Measurements from ENCODE around the gene SCFD2. TPM values are rescaled to one million over a fixed set of nuclear protein-coding genes. Genes with fewer than 3 reads are reported as not detected.
"Not testable (repeated sequence)": the region's sequence is repeated elsewhere in the genome, so short reads cannot be mapped to it uniquely, and the experiment has no call there.

The SCFD2 gene
- total RNA-seq, 1 donor from 2014 or later = 25.6 TPM

DNA sequence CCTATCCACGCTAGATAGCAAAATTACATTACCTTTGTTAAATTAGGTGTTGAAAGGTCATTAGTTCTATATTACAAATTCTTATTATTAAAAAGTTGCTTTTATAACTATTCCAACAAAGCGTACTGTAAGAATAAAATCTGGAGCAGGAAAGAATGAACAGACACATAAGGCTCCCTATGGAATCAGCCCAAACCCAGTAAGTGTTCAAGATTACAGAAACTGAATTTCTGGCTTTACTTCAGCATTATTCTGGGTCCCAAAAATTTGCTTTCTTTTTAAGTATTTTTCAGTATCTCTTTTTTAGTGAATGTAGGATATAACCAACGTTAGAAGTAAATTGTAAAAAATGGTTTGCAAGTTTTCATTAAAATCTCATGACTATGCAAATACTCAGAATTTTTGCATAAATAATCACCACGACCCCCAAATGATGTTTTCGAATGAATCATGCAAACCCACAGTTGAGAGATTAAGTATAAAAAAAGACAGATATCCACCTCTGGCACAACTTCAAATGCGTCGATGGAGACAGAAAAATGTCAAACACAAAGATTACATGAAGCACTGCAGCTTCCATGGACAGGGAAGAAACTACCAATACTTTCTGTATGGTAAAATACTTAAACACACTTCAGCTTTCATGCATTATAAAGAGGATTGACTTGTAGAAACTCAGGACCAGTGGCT is 265.2 kb downstream of the SCFD2 start:
- DNase-seq = no peak

DNA sequence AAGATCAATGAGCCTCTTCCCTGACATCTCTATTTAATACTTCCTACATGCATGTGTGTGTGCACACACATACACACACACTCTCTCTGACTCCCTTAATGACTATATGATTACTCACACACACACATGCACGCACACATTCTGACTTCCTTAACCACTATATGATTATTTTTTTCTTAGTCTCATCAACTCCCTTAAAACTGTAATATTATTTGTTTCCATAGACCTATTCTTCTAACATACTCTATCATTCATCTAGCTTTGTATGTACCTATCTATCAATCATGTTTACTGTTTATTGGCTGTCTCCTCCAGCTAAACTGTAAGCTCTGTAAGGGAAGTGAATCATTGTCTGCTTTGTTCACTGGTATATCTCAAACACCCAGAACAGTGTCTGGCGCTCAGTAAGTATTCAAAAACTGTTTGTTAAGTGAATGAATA is 267.2 kb downstream of the SCFD2 start:
- DNase-seq = no peak

DNA sequence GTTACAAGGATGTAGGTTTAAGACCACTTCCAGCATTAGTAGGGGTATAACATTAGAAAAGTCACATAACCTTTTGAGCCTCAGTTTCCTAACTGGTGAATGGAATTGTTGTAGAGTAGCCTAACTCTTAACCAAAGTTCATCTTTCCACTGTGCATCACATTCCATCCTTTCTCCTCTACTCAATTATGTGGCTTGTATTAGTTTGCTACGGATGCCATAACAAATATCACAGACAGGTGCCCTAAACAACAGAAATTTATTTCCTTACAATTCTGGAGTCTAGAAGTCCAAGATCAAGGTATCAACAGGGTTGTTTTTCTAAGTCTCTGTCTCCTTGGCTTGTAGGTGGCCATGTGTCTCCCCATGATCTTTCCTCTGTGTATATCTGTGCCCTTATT is 271.8 kb downstream of the SCFD2 start:
- DNase-seq = no peak

DNA sequence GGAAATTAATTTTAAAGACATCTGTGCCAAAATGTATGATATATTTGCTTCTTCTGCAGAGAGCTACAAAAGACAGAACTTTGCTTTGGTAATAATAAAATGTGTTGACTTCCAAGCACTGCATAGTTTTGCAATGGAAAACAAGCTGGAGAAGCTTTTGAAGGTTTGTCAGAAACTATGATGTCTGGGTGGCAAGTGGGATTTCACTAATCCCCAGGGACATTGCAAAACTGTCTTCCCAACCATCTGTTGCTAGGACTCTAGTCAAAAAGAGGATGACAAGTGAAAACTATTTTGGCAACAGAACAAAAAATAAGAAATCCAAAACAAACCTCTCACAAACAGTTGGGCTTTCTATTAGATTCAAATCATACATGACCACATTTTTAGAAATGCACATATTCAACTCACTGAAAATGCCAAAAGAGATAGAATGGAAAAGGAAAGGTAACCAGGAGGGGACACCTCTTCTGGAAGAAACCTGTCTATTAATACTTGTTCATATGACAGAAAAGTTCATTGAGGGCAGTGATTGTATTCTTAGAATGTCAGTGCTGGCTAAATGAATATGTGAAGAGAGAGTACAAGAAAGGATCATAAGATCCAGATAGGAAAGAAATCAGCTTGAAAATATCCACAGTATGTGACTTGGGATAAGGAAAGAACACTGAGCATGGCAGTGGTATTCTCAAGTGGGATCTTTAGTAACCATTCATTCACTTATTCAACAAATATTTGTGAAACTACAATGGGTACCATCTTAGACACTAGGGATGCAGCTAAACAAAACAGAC is 275.7 kb downstream of the SCFD2 start:
- no peak for DNase-seq

DNA sequence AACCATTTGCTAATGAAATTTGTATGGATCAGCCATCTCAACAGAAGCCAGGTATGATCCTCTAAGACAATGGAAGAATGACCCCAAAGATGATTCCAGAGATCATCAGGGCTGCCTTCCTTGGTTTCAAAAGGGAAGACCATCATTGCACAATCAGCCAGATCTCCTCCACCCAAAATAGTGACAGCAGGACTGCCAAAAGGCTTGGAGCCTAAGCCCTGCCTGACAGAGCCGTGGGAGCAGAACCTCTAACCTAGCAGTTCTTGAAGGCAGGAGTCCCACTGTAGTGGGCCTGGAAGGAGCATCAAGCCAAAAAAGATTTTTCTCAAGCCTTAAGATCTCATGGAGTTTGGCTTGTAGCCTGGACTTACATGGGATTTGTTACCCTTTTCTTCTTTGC is 277.7 kb downstream of the SCFD2 start:
- DNase-seq = no peak

DNA sequence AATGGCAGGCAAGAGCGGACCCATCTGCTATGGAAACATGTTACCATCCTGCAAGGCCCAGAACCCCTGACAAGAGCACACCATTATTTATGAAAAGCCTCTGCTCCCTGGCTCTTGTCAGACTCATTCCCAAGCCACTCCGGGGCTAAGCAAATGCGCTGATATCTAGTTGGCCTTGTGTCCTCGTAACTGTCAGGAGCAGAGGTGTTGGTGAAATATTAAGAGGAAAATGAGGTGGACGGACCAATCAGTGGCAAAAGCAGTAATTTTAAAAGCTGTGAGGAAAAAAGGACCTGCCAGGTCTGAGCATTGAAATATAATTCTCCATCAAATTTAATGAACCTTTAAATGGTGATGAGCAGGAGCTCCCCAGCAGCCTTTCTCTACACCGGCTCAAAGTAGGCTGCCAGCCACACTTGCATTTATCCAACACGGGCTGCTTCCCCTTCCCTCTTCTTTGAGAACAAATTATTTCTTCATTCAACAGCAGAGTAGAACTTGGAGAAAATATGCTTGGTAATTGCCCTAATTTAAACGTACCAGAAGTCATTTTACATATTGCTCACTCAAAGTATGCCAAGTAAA is 289.4 kb downstream of the SCFD2 start:
- DNase-seq = no peak

DNA sequence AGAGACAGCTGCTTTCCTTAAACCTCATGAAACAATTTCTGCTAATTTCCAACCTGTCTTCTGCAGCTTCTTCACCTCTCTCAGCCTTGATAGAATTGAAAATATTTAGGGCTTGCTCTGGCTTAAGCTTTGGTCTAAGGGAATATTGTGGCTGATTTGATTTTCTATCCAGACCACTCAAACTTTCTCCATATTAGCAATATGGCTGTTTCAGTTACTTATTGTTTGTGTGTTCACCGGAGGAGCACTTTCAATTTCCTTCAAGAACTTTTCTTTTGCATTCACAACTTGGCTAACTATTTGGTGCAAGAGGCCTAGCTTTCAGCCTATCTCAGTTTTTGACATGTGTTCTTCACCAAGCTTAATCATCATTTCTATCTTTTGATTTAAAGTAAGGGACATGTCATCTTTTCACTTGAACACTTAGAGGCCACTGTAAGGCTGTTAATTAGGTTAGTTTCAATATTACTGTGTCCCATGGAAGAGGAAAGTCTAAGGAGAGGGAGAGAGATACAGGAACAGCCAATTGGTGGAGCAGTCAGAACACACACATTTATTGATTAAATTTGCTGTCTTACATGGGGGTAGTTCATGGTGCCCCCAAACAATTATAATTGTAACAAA is 290.6 kb downstream of the SCFD2 start:
- no peak for DNase-seq

DNA sequence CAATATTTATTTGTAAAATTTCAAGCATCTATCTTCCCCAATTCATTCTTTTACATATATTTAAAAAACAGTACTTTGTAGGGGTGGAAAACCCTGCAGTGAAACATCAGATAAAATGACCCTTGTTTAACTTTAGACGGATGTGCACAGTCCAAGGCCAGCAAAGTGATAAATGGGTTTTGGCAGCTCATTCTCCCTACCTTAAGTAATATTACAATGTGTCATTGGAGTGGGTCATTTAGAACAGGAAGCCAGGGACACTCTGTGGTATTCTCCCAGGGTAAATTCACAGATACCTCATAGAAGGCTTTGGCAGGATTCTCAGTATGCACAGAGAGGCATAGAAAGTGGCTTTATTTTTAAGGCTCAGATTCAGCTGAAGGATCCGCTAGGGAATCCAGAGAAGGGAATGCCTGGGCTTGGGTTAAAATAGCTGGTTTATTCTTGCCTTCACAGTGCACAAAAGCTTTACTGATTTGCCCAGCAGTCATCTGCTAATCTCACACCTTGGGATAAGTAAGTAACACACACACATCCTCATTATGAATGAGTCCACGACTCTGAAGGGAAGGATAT is 297.0 kb downstream of the SCFD2 start:
- no peak for DNase-seq

DNA sequence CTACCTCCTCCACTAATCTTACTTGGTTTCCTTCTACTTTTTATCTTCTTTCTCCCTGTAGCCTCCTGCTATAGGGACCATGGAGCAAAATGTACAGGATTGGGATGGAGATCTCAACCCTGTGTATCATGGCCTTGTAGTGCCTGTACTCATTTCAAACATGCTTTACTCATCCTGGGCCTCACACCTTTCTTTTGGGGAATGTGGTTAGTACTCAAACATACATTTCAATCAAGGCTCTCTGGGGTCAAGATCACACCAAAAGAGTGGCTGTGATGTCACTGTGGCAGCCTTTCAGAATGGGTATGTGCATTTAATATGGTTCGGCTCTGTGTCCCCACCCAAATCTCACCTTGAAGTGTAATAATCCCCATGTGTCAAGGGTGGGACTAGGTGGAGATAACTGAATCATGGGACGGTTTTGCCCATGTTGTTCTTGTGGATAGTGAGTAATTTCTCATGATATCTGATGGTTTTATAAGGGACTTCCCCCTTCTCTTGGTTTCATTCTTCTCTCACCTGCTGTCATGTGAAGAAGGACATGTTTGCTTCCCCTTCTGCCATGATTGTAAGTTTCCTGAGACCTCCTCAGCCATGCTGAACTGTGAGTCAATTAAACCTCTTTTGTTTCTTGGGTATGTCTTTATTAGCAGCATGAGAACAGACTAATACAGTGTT is 298.6 kb downstream of the SCFD2 start:
- DNase-seq = no peak

DNA sequence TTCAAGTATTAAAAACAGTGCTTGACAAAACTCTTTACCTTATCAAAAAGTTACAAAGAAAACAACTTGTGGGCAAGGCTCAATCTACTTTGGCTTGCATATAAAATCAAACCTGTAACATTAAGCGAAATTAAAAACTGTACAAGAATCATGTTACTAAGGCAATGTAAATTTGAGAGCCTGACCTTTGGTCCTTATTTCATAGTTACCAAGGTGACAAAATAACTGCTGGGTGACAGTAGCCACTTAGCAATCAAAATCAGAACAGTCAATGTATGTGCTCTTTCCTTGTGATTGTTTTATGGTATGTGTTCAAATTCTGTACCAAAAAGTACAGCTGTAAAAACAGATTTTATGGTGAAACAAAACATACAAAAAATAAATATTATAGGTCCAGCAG is 299.7 kb downstream of the SCFD2 start:
- no peak for DNase-seq

DNA sequence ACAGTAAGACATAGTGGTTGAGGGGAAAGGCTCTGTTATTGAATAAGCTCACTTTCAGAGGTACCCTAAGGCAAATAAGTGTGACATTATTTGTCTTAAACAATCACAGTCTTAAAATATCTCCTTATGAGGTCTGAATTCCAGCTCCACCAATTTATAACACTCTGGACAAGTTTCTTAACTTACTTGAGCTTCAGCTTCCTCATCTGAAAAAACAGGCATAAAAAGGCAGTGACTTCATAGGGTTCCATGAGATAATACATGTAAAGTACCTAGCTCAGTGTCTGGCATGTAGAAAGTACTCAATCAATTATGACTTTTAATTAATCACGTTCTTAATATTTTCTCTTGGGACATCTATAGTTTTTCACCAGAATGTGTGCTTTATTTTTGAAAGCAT is 301.3 kb downstream of the SCFD2 start:
- no peak for DNase-seq

DNA sequence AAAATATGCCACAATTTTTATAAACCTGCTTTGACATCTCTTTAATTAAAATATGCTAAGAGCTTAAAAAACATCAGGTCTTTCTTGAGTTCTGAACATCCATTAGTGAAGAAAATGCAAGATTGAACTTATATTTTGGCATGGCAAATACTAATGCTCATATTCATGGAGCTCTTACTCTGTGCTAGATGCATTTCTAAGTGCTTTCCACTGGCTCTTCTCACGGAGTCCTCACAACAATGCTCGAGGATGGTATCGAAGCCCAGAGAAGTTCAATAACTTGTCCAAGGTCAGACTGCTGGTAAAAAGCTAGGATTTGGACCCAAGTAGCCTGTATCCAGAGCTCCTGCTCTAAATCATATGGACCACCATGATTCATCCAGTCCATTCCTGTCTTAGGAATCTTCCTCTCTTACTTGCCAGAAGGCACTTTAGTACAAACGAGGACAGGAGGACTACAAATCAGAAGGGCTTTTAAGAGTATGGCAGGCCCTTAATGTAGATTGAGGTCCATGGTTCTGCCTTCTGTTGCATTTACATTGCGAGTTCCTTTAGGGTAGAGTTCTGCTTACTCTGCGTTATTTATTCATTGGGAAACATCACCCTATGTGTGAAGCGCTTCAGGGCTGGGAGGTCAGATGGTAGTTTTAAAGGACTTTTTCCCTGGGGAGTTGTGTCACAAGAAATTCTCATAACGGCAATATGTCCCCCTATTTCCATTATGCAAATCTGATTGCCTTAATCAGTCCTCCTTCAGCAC is 304.6 kb downstream of the SCFD2 start:
- DNase-seq = no peak

DNA sequence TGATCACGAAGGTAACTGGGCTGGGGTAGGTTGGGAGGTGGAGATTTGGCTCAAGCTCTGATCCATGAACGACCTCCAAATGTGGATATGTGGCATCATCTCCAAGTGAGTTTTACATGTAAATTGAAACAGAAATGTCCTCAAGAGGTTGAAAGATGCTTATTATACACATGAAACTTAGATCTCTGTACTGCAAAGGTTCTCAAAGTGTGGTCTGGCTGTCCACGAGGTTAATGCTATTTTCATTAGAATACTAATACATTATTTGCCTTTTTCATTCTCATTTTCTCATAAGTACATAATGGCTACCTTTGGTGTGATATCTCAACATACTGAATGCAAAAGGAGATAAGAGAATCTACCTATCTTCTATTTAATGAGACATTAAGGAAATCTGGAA is 305.6 kb downstream of the SCFD2 start:
- DNase-seq = no peak

DNA sequence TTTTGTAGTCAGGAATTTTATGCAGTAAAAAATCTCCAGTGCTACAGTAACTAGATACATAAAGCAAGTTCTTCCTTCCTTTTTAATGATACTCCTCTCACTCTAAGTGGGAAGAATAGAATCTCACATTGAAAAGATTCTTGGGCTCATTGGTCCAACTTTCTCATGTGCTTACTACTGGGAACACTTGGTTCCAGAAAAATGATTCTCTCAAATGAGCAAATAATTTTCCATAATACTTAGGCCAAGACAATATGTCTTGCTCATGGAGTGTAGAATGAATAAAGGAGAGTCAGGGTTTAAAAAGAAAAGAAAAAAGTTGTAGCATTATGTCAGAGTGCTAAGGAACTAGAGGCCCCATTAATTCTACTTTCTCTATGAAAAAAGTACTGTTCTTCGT is 306.0 kb downstream of the SCFD2 start:
- no peak for DNase-seq

DNA sequence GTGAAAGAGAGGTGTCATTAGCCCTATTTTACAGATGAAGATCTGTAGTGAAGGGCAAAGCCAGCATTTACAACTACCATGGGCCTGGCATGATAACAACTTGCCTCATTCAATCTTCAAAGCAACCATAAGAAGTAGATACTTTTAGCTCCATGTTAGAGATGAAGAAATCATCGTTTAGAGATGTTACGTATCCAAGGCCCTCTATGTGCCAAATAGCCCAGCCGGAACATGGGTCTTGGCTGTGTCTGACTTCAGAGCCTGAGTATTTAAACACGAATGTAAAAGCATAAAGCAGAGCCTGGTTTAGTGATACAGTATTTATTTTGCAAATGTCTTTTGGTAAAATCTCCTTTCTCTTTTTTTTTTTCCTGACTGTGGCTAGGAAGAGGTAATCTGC is 306.6 kb downstream of the SCFD2 start:
- no peak for DNase-seq

DNA sequence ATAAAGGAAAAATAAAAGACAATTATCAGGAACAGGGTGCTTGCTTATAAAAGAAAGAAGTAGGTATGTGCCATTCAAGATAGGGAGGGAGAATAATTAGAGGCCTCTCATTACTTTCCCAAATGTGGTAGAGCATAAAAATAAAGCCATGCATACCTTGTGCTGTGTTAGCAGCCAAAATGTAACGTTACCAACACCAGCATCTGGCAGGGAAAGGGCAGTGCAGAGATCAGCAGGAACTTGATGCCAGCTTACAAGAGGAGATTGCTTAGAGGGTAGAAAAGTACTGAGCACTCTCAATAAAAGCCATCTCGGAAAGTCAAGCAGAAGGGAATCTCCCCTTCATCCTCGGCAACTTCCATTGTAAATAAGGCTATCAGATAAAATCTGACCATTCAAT is 308.2 kb downstream of the SCFD2 start:
- DNase-seq = no peak

DNA sequence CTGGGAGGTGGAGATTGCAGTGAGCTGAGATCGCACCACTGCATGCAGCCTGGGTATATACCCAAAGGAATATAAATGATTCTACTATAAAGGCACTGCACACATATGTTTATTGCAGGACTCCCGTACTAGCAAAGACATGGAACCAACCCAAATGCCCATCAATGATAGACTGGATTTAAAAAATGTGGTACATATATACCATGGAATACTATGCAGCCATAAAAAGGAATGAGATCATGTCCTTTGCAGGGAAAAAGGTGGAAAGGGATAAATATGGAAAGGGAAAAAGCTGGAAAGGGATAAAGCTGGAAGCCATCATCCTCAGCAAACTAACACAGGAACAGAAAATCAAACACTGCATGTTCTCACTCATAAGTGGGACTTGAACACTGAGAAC is 308.8 kb downstream of the SCFD2 start:
- not testable (repeated sequence) for DNase-seq

DNA sequence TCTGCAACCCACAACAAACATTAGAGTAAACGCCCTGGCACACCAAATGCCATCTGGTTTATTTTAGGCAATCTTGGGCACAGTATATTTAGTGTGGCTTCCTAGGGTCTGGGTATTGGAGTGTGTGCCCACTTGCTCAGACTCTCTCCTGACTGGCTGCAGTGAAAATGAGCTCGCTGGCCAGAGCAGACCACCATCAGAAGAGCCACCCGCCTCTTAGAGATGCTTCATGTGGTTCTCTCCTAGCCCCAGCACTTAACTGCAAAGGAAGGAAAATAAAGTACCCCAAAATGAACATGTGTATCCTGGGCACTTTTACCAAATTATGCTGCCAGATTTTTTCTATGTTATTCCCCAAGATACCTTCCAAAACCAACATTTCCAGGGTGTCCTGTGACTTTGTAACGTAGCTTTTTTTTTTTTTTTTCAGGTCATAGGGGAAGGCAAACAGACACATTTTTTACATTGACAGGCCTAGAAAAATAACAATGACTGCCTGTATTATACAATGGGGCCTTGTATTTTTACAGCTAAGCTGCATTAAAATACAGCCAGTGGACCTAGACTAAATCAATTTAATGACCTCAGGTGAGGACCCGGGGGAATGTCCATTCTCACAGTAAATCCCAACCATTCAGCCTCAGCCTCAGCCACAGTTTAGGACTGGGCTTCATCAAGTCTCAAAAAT is 310.0 kb downstream of the SCFD2 start:
- DNase-seq = no peak

DNA sequence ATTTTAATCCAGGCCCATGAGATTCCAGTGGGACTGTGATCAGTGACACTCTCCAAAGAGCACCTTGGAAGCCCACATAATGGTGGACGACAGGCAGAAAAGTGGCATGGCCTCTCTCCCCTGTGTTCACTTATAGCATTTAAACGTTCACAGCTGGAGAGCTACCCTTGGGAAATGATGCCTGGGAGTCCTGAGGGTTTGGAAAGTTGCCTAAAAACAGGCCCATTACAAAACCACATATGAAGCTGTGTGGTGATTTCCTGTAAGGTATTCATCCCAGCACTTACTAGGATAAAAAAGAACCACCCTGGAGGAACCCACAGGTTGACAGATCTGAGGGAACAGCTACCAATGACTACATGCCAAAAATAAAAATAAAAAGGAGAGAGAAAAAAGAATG is 310.6 kb downstream of the SCFD2 start:
- DNase-seq = no peak

DNA sequence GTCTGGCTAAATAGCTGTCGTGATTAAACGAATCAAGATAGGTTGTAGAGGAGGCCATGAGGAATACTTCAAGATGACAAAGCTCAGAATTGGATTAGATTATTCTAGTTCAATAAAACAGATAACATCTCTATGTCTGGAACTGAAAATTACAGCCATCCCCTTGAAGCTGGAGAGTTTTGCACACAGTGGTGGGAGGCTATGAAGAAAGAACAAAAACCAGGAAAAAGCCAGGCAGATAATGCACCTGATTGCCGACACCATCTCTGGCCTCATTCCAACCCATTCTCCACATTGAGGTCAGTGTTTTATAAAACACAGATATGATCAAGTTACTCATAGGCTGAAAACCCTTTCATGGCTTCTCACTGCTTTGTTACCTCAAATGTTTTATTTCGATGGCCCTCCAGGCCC is 315.5 kb downstream of the SCFD2 start:
- no peak for DNase-seq

DNA sequence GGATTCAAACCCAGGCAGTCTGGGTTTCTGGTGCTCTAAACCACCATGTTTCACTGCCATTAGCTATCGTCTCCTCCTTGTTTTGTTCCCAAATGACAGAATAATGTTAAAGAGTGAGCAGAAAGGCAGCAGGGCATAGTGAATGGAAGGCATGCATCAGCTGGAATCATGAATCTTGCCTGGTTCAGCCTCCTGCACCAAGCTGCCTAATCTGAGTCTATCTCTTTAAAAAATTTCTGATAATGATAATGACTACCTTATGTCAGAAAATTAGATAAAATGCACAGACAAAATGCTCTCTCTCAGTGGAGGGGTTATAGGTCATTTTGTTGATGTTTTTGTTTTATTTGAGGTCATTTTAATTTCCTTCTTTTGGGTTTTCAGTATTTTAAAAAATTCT is 316.3 kb downstream of the SCFD2 start:
- no peak for DNase-seq

All from occipital lobe (tissue), 2 donors.